IPS-NIHi7 (cell line): ENCODE data around the gene P2RY6.

Experiments used
- DNase-seq: peaks from one replicate; pipeline ENCODE4 v3.0.0; 2012; ENCODE audit warnings: mixed read lengths; ENCODE audit errors: extremely low spot score

The P2RY6 gene

GRCh38 chr11:73237471-73238290 lies 34.5 kb upstream of the P2RY6 start:
- DNase-seq, result no peak

GRCh38 chr11:73239111-73239521 lies 33.0 kb upstream of the P2RY6 start:
- no peak for DNase-seq

GRCh38 chr11:73239571-73240189 lies 32.5 kb upstream of the P2RY6 start:
- DNase-seq, result no peak

- DNase-seq, result no peak
Observed at GRCh38 chr11:73240190-73240781, 31.9 kb upstream of the P2RY6 start.

GRCh38 chr11:73241300-73241699 lies 30.8 kb upstream of the P2RY6 start:
- DNase-seq, result no peak

GRCh38 chr11:73242251-73243092 lies 29.7 kb upstream of the P2RY6 start:
- DNase-seq, result peak; percentile 89

GRCh38 chr11:73243093-73243485 lies 29.0 kb upstream of the P2RY6 start:
- DNase-seq, result no peak

- DNase-seq, result no peak
Observed at GRCh38 chr11:73244589-73245240, 27.4 kb upstream of the P2RY6 start.

GRCh38 chr11:73245461-73245860 lies 26.7 kb upstream of the P2RY6 start:
- DNase-seq, result no peak

GRCh38 chr11:73246303-73246702 lies 25.8 kb upstream of the P2RY6 start:
- no peak for DNase-seq

- no peak for DNase-seq
Observed at GRCh38 chr11:73248526-73249185, 23.5 kb upstream of the P2RY6 start.

GRCh38 chr11:73249304-73249703 lies 22.8 kb upstream of the P2RY6 start:
- no peak for DNase-seq

- no peak for DNase-seq
Observed at GRCh38 chr11:73249853-73250783, 22.0 kb upstream of the P2RY6 start.

- DNase-seq, result no peak
Observed at GRCh38 chr11:73252577-73253191, 19.5 kb upstream of the P2RY6 start.

- no peak for DNase-seq
Observed at GRCh38 chr11:73257342-73258103, 14.6 kb upstream of the P2RY6 start.

- no peak for DNase-seq
Observed at GRCh38 chr11:73258104-73259035, 13.8 kb upstream of the P2RY6 start.

- DNase-seq, result no peak
Observed at GRCh38 chr11:73259406-73260126, 12.6 kb upstream of the P2RY6 start.
